Spleen (tissue), 11 donors: ENCODE measurements around the gene LRRFIP2. TPM values are rescaled to one million over a fixed set of nuclear protein-coding genes. Genes with fewer than 3 reads are reported as not detected.

Experiments
- DNase-seq: peaks from one replicate; pipeline ENCODE4 v3.0.0-alpha.2; 2020
- H3K27ac ChIP-seq, 8 donors: fragments of 200-600 bp; sonication (generic) in 7 of 8; 1 replicate in 4 of 8; 2 replicates in 4 of 8; pipeline versions ENCODE4 v1.5.0 to v1.8.0; 2016 to 2021; ENCODE audit warnings: inconsistent platforms in 4 of 8, mild to moderate bottlenecking in 4 of 8, moderate library complexity in 1 of 8
- H3K27me3 ChIP-seq, 7 donors: fragments of 200-600 bp; sonication (generic) in 6 of 7; replicated peaks in 1 of 7; 1 replicate in 4 of 7; 2 replicates in 3 of 7; pipeline versions ENCODE4 v1.5.0 to v1.8.0; 2016 to 2021; ENCODE audit warnings: inconsistent platforms in 3 of 7, mild to moderate bottlenecking in 1 of 7
- H3K36me3 ChIP-seq, 6 donors: fragments of 200-600 bp; sonication (generic) in 5 of 6; 1 replicate in 4 of 6; 2 replicates in 2 of 6; pipeline versions ENCODE4 v1.5.0 to v1.8.0; 2016 to 2021; ENCODE audit warnings: inconsistent platforms in 2 of 6
- H3K4me1 ChIP-seq, 6 donors: fragments of 200-600 bp; sonication (generic) in 5 of 6; 1 replicate in 3 of 6; 2 replicates in 3 of 6; pipeline versions ENCODE4 v1.5.0 to v1.8.0; 2016 to 2021; ENCODE audit warnings: inconsistent platforms in 3 of 6
- H3K4me3 ChIP-seq, 8 donors: fragments of 200-600 bp; sonication (generic) in 7 of 8; 1 replicate in 4 of 8; 2 replicates in 4 of 8; pipeline versions ENCODE4 v1.5.0 to v1.8.0; 2016 to 2021; ENCODE audit warnings: inconsistent platforms in 4 of 8, mild to moderate bottlenecking in 4 of 8, moderate library complexity in 2 of 8
- H3K9me3 ChIP-seq, 8 donors: fragments of 200-600 bp; sonication (generic) in 7 of 8; 1 replicate in 4 of 8; 2 replicates in 4 of 8; pipeline versions ENCODE4 v1.5.0 to v1.8.0; 2016 to 2021; ENCODE audit warnings: inconsistent platforms in 4 of 8
- POLR2A ChIP-seq, 3 donors: fragments of 450-650 bp; IDR thresholded peaks; one replicate each; pipeline ENCODE4 v1.5.1; 2017; ENCODE audit warnings: antibody characterized with exemption in 3 of 3, mild to moderate bottlenecking in 1 of 3
- POLR2AphosphoS5 ChIP-seq, 3 donors: sonication (generic); formaldehyde crosslinking; IDR thresholded peaks; one replicate each; pipeline ENCODE4 v1.5.1; 2017; ENCODE audit warnings: antibody characterized with exemption in 3 of 3
- WGBS, 5 donors: extraction: QIAGEN DNeasy Blood & Tissue Kit in 3 of 5; methylation state at CpG; one replicate each; pipeline versions ENCODE4 v1.1.5 to v1.1.7; 2013 to 2018; 5-methylcytosine and 5-hydroxymethylcytosine counted together
- intact Hi-C: fragments of 100-400 bp; cut with DNase I; formaldehyde crosslinking; loops from one replicate; pipeline ENCODE4 v1.15.0; 2023; ENCODE audit warnings: low total_unique reads
- polyA plus RNA-seq, 3 donors: library from polyadenylated mRNA; stranded (reverse); fragments of 200-250 nt; gene quantifications; one replicate each; pipeline ENCODE4 v1.2.1, GENCODE V29; 2013
- total RNA-seq, 7 donors: library from RNA; depleted of rRNA in 3 of 7; stranded (reverse); fragments of >200 nt in 3 of 7; fragmentation: NEBNext Ultra II Directional in 4 of 7; extraction: Animal tissue kit (Norgen Biotek cat#: 25700) in 4 of 7; gene quantifications; one replicate each; pipeline versions ENCODE4 v1.1.0 to v1.2.1, GENCODE V29; 2016 to 2021
- TF ChIP-seq, protein P1 (sequence below), 11 experiments: fragments of 200-600 bp in 7 of 11; fragments of 450-650 bp in 4 of 11; sonication (generic) in 4 of 11; IDR thresholded peaks in 8 of 11; conservative IDR thresholded peaks in 3 of 11; 1 replicate in 7 of 11; 2 replicates in 4 of 11; pipeline versions ENCODE4 v1.4.0 to v1.8.0; 2016 to 2021; ENCODE audit warnings: antibody characterized with exemption in 11 of 11, inconsistent platforms in 4 of 11, mild to moderate bottlenecking in 1 of 11
- donor health status: healthy with polysubstance abuse.
- donor health status: DM: no; HTN: no; CAD: no; lungs with moderate emphysema.
- donor health status: DM: no; HTN: no; CAD: no.
- donor health status: Bipolar disorder and iron deficiency.
- donor health status: healthy.
- donor health status: DM: no; HTN: no; CAD: no.
- donor health status: DM: yes; HTN: yes; CAD: no.

Gene LRRFIP2
- total and polyA plus RNA-seq, 10 donors, result 18.9 to 111 (median 86.9) TPM

- WGBS, 5 donors, result 92 to 100% (median 96%) methylated on average over 1 of the region's 1 CpG
- no peak for DNase-seq
Observed at GRCh38 chr3:37040231-37040630, 134.2 kb downstream of the LRRFIP2 start.

GRCh38 chr3:37039161-37039846 is 135.1 kb downstream of the LRRFIP2 start:
- H3K4me3 ChIP-seq, result no peak overlapping the region
- no peaks in the 10 kb centered on the region for H3K27me3 ChIP-seq
- no peak for DNase-seq
- H3K27ac ChIP-seq, result no peak overlapping the region
- peaks cover 0 to 3% (median 0%) of the 10 kb centered on the region in 6 donors for H3K4me1 ChIP-seq
- peaks cover 0 to 100% (median 49%) of the 10 kb centered on the region in 6 donors for H3K36me3 ChIP-seq
- H3K9me3 ChIP-seq, result peaks cover 0 to 20% (median 16%) of the 10 kb centered on the region in 8 donors
- TF ChIP-seq POLR2AphosphoS5 (IDR thresholded peaks at IDR 0.05) (no peak), POLR2A (IDR thresholded peaks at IDR 0.05) (no peak)
- TF ChIP-seq, protein P1, sequence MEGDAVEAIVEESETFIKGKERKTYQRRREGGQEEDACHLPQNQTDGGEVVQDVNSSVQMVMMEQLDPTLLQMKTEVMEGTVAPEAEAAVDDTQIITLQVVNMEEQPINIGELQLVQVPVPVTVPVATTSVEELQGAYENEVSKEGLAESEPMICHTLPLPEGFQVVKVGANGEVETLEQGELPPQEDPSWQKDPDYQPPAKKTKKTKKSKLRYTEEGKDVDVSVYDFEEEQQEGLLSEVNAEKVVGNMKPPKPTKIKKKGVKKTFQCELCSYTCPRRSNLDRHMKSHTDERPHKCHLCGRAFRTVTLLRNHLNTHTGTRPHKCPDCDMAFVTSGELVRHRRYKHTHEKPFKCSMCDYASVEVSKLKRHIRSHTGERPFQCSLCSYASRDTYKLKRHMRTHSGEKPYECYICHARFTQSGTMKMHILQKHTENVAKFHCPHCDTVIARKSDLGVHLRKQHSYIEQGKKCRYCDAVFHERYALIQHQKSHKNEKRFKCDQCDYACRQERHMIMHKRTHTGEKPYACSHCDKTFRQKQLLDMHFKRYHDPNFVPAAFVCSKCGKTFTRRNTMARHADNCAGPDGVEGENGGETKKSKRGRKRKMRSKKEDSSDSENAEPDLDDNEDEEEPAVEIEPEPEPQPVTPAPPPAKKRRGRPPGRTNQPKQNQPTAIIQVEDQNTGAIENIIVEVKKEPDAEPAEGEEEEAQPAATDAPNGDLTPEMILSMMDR (IDR thresholded peaks at IDR 0.05 in 8 of 11, conservative IDR thresholded peaks at IDR 0.05 in 3 of 11), result no peak
- WGBS, 5 donors, result 92 to 100% (median 99%) methylated on average over 1 of the region's 1 CpG
- intact Hi-C loops, result no loop called here

More at GRCh38 chr3:37040231-37040630, 134.2 kb downstream of the LRRFIP2 start:
- Histone ChIP-seq H3K4me3 (no peak overlapping the region), H3K27me3 (no peaks in the 10 kb centered on the region), H3K9me3 (peaks cover 0 to 18% (median 15%) of the 10 kb centered on the region in 8 donors), H3K36me3 (peaks cover 0 to 100% (median 49%) of the 10 kb centered on the region in 6 donors), H3K27ac (no peak overlapping the region), H3K4me1 (peaks cover 0 to 3% (median 0%) of the 10 kb centered on the region in 6 donors)
- TF ChIP-seq POLR2AphosphoS5 (IDR thresholded peaks at IDR 0.05), result no peak
- TF ChIP-seq, protein P1 (IDR thresholded peaks at IDR 0.05 in 8 of 11, conservative IDR thresholded peaks at IDR 0.05 in 3 of 11), result no peak
- TF ChIP-seq POLR2A (IDR thresholded peaks at IDR 0.05), result no peak
- intact Hi-C loops, result no loop called here

DNA sequence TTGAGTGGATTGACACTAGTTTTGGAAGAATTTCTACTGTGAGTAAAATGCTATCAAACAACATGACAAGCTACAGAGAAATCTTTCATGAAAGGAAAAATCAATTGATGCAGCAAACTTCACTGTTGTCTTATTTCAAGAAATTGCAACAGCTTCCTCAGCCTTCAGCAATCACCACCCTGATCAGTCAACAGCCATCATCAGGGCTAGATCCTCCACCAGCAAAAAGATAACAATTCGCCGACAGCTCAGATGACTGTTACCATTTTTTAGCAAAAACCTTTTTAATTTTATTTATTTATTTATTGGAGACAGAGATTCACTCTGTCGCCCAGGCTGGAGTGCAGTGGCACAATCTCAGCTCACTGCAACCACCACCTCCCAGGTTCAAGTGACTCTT is 137.0 kb downstream of the LRRFIP2 start:
- DNase-seq, result no peak
- intact Hi-C loops, result no loop called here
- Histone ChIP-seq H3K9me3 (peaks cover 0 to 20% (median 16%) of the 10 kb centered on the region in 8 donors), H3K4me3 (no peak overlapping the region), H3K4me1 (no peaks in the 10 kb centered on the region), H3K27me3 (no peaks in the 10 kb centered on the region), H3K27ac (no peak overlapping the region), H3K36me3 (peaks cover 0 to 100% (median 52%) of the 10 kb centered on the region in 6 donors)
- 96 to 99% (median 97%) methylated on average over 3 of the region's 3 CpGs for WGBS, 5 donors
- TF ChIP-seq POLR2A (IDR thresholded peaks at IDR 0.05) (no peak), POLR2AphosphoS5 (IDR thresholded peaks at IDR 0.05) (no peak)
- TF ChIP-seq, protein P1 (IDR thresholded peaks at IDR 0.05 in 8 of 11, conservative IDR thresholded peaks at IDR 0.05 in 3 of 11), result no peak

DNA sequence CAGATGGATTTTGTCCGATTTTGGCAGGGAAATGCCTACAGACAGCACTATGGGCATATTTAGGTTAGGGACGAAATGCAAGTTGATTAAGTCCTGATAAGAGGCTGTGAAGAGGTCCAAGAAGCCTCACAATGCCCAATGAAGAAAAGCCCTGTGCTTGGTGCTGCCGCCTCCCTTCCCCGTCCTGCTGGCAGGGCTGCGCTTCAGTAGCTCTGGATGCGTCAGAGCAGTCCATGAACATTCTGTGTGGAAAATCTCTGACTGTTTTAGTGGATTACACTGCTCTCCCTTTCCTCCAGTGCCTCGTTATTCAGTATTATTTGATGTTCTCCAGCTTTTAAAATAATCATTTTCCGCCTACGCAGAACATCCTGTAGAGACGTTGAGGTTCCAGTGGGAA is 141.4 kb downstream of the LRRFIP2 start:
- H3K27ac ChIP-seq, result no peak overlapping the region
- 91 to 95% (median 94%) methylated on average over 10 of the region's 10 CpGs for WGBS, 5 donors
- H3K36me3 ChIP-seq, result peaks cover 0 to 100% (median 60%) of the 10 kb centered on the region in 6 donors
- H3K9me3 ChIP-seq, result peaks cover 0 to 20% (median 16%) of the 10 kb centered on the region in 8 donors
- H3K4me1 ChIP-seq, result peaks cover 0 to 22% (median 7%) of the 10 kb centered on the region in 6 donors
- intact Hi-C loops, result no loop called here
- H3K27me3 ChIP-seq, result no peaks in the 10 kb centered on the region
- no peak for DNase-seq
- H3K4me3 ChIP-seq, result no peak overlapping the region
- TF ChIP-seq POLR2A (IDR thresholded peaks at IDR 0.05) (no peak), POLR2AphosphoS5 (IDR thresholded peaks at IDR 0.05) (peak in 1 of 3 donors; percentile 7)
- TF ChIP-seq, protein P1 (IDR thresholded peaks at IDR 0.05 in 8 of 11, conservative IDR thresholded peaks at IDR 0.05 in 3 of 11), result no peak
